ENCODE results near the gene PLLP.
A peak's percentile ranks its signal among the peaks of the same experiment; 100 is the strongest.

PLLP gene

DNA sequence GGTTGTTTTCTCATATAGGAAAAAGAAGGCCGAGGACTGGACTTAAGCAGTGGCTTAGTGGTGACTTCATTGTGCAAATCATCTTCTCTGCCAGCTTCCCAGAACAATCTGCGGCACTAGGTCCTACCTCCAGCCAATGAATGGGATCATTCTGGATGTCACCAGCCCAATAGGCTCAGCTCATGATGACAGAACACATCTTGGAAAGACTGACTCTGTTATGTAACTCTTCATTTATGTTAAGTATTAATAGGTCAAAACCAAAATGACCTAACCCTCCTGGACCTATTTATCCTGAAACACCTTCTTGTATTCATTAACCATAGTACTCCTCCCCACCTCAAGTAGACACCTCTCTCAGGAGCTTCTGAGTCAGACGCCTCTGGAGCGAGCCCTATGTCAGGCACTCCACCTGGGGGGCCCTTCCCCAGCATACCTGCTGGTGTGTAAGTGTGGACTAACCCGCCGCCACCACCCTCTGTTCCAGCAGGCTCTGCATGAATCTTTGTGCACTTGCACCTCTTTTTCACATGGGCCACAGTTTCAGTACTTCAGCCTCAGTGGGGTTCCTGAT is 32.2 kb downstream of the PLLP start:
- DNase-seq, result no peak

DNA sequence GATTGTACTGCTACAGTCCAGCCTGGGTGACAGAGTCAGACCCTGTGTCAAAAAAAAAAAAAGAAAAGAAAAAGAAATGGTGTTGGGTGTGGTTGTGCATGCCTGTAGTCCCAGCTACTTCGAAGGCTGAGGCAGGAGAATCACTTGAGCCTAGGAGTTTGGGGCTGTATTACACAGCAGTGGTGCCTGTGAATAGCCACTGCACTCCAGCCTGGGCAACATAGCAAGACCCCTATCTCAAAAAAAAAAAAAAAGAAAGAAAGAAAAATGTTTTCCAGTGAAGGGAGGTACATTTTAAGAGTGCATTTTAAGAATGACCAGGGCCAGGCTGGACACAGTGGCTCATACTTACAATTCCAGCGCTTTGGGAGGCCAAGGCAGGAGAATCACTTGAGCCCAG is 33.1 kb downstream of the PLLP start:
- DNase-seq, result no peak

DNA sequence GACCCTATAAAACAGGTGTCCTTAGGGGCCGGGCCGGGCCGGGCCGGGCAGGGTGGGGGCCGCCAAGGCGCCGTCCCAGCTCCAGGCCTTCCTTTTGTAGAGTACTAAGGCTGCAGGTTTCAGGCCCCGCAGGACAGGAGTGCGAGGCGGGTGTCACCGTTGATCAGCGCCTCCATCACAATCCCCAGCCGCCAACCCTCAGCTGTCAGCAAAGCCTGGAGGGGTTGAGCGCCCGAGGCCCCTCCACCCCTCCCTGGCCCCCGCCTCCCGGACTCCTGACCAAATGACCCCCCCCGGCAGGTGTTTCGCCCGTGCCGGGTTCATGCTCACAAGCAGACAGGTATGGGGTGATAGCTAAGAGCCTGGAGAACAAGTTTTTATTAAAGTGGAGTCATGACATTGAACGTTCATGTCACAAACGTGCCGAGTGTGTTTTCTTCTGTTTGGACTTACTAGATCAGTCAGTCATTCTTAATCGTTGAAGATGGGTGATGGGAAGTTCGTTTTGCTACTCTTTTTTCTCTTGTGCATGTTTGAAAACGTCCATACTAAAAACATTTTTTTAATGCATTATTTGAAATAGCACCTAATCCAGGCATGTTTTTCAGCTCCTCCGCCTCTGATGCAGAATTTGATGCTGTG is 38.9 kb downstream of the PLLP start:
- no peak for DNase-seq

DNA sequence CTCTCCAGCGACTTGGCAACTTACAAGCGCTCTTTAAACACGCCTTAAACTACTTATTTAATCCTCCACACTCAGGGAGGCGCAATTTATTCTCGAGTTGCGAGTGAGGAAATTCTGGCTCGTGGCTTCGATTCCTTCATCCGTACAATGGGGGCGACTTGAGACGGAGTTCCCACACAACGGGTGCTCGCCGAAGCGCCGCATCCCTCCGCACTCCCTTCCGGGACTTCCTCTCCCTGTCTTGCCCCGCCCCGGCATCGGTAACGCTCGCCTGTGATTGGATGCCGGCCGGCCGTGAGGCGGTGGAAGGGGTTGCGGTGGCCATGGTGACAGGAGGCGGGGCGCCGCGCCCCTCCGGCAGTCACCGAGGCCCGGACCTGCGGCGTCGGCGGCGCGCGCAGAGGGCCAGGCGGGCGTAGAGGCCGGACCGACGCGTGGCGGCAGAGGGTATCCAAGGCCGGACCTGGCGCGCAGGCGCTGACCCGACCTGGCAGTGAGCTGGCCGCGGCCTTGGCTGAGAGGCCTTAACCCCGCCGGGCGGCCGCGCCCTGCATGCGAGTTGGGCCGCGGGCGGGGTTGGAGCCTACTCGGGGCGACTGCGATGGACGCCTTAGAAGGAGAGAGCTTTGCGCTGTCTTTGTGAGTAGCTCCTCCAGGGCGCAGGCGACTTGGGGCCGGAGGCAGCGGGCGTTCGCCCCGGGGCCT is 39.6 kb downstream of the PLLP start, which contains the start of gene ARL2BP:
ARL2BP (plus strand) TSS at position 493 of the 705 bp plus-strand sequence; CDS start at position 602, 109 bp downstream.
- DNase-seq, result peak; percentile 97

DNA sequence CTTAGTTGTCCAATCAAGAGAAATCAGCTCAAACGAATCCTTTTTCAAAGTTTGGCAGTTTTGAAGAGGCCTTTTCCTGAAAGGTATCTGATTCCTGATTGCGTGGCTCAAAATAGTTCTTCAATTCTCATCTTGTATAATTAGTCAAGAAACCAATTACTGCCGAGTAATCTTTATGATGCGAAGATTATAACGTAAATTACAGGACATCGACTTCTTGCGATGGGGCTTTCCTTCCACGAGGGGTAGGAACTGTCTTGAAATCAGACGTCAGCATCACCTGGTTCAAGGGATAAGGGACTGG is 40.1 kb downstream of the PLLP start:
- DNase-seq, result no peak

DNA sequence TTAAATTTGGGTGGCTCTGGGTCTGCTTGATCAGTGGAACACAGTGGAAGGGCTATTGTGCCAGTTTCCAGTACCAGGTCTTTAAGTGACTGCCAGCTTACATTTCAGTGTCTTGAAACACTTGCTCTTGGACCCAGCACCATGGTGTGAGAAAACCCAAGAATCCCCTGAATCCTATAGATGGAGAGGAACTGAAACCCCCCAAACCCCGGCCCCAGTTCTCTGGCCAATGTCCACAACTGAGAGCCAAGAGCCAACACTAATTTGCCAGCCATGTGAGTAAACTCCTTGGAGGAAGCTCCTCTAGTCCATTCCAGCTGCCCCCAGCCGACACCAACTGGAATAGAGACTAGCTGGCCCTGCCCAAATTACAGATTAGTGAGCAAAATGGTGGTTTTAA is 41.8 kb downstream of the PLLP start:
- no peak for DNase-seq

DNA sequence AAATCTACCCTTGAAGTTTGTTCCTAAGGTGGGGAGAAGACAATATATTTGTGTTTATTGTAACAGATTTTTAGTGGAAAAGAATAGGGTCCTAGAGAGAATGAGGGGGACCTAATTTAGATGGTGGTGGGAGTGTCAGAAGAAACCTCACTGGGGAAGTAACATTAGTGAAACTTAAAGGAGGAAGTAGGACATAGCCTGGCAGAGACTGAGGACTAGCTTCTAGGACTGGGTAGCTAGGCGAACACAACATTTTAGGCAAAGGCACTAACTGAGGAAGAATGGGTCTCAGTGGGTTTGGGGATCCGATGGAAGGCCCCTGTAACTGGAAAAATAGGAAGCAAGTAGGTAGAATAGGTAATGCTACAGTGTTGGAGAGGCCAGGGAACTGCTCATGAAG is 43.6 kb downstream of the PLLP start:
- no peak for DNase-seq

DNA sequence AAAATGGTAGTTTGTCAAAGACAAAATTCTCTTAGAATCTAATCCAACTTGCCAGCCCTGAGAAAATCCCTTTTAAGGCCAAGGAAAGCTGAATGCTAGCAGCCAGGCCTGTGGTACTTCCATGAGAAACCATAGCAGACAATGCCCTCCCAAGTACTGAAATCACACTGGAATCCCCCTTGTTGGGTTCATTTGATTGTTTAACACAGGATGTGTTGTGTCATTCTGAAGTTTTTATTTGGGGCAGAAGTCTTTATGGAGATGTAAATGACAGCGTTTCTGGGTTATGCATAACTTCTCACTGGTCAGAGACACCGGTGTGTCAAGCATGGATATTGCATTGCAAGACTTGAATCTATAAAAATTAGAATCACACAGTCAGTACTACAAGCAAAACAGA is 45.4 kb downstream of the PLLP start:
- no peak for DNase-seq

DNA sequence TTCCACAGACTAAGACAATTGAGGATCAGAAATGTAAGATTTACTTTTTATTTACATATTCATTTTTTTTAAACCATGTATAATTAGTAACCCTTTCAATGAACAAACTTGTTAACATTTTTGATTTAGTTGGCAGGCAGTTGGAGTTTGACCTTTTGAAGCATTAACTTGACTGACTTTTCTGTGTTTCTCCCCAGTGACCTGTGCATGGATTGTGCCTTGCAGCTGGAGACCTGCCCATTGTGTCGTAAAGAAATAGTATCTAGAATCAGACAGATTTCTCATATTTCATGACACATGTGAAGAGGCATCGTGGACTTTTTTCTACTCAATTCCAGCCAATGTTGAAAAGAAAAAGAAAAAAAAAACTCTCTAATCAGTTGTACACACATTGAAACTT is 45.8 kb downstream of the PLLP start:
- DNase-seq, result no peak

DNA sequence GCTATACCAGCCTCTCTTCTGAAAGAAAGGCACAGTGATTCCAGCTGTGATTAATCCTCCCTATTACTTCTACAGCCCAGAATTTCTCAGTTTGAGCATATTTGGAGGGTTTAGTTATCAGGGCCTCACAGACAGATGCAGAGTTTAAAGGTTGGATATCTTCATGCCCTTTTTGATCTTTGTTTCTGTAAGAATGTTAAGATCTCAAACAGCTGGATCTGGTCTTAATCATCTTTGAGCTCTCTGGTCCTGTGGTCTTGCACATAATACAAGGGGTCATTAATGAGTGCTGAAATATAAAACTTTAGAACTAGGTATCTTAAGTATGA is 48.5 kb downstream of the PLLP start:
- no peak for DNase-seq

DNA sequence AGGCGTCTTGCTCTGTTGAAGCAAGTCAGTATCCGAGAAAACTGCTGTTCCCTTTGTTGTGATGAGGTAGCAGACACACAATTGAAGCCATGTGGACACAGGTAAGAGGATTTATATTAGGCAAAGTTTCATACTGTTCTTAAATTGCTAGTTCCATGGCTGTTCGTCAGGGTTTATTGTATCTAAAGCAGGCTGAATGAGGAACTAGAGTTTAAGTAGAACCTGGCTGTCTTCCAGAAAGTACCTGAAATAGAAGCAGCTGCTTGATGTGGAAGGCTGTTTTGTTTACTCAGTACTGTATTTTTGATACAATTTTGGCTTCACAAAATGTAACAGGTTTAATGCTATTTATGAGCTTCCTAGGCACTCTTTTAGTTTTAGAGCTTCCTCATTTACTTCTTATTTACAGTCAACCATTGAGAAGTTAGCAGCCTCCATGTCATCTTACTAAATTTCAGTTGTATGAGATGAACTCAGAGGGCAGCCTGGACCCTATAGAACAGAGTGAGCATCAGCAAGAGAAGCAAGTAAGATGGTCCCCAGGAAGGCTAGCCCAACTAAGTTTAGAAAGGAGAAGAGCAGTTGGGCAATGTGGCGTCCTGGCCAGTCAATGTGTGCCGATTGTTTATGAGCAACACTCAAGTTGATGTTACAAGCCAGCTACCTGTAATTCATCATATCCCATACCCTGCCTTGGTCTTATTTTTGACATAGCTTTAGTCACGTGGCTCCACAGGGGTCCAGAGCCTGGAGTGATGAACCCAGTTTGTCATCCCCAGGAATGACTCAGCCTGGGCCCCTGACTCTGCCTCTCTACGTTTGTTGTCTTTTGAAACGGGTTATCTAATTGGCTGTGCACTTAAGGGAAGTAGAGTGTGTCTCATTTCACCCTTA is 49.1 kb downstream of the PLLP start:
- DNase-seq, result no peak

DNA sequence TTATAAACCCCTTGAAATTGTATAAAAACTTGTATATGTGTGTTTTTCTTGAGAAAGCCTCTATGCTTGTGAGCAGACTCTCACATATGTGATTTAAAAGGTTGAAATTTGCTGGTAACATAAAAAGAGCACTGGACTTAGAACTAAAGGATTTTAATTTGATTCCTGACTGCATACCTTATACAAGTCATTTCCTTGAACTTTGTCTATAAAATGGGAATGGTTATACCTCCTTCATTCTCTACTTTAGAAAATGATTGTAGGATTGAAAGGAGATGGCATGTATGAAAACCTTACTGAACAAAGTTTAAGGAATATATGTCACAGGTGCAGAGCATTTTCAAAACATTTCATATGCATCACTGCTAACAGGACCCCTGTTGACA is 49.8 kb downstream of the PLLP start:
- DNase-seq, result no peak

DNA sequence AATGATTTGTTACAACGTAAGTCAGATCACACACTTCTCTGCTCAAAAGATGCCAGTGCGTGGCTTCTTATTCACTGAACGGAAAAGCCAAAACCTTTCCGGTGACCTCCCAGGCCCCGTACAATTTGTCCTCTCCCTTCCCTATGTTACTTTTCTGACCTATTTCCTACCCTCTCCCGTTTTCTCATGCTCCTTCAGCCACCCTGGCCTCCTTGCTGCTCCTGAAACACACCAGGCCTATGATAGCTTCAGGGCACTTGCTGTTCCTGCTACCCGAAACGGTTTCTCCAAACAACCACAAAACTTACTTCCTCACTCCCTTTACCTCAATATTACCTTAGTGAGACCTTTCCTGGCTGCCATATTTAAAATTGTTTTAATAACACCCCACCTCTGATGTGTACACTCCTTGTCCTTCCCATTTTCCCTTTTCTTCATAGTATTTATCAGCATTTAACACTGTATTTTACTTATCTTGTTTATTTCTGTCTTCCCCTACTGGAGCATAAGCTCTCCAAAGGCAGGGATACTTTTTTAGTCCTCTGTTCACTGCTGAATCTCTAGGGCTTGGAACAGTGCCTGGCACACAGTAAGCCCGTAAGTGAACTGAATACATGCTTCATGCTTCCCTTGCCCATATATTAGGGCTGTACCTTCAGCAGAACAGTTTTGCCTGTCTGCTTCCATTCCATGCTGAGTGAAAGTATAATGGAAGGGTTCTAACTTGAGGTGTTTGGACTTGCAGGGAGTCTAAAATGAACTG is 50.3 kb downstream of the PLLP start:
- no peak for DNase-seq

DNA sequence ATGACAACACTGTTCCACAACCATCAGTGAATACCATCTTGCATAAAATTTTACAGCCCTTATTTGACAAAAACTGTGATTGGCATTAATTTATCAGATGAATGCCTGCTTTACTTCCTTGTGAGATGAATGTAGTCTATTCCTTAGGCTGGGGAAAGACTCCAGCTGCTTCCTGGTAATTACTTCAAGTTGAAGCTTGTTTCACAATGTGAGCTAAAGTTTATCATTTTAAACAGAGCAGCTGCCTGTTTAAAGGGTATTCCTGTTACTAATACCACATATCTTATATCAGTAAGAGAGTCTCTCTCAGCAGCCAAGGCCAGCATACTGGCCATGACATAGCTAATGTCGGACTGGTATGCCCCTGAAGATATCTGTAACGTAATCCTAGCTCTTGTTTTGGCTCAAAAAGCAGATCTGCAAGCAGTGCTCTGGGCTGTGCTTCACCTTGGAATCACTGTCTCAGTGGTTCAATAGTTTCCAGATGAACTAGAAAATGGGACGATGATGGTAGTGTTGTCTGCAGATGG is 52.6 kb downstream of the PLLP start:
- no peak for DNase-seq

DNA sequence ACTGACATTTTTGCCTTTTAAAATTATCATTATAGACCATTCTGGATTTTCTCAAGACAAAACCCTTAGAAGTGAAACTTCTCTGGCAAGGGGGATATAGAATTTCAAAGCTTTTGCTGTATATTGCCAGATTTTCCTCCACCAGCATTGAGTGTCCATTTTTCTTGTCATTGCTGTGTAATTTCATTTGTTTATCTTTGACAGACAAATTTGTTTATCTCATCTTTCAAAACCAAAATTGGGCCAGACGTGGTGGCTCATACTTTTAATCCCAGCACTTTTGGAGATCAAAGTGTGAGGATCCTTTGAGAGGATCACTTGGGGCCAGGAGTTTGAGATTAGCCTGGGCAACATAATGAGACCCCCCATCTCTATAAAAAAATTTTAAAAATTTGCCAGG is 55.4 kb downstream of the PLLP start:
- DNase-seq, result no peak

DNA sequence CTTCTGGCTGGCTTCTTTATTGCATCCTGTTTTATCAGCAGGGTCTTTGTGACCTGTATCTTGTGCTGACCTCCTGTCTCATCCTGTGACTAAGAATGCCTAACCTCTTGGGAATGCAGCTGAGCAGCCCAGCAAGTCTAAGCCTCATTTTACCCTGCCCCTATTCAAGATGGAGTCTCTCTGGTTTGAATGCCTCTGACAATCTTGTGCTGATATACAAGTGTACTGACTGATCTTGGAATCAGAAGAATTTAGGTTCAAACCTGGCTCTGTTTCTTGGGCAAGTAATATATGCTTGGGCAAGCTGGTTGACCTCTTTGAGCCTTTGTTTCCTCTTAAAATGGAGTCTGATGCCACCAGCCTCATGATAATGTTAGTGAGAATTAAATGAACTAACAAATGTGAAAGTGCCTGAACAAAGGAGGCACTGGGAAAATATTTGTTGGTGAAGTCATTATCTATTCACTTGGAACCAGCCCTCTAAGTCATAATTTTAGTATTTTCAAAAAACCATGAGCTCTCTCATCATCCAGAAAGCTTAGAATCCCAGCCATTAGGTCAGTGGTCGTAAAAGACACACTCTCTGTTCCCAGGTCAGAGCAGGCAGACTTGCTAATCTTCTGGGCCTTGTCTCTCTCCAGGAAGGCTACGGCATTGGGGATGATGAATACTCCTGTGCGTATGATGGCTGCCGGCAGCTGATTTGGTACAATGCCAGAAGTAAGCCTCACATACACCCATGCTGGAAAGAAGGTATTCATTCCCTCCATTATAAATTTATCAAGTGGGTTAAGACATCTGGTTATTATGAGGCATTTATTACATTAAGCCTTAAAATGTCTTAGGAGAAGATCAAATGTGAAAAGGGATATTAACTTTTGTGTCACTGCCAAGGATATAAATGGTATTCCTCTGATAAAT is 57.5 kb downstream of the PLLP start:
- no peak for DNase-seq

DNA sequence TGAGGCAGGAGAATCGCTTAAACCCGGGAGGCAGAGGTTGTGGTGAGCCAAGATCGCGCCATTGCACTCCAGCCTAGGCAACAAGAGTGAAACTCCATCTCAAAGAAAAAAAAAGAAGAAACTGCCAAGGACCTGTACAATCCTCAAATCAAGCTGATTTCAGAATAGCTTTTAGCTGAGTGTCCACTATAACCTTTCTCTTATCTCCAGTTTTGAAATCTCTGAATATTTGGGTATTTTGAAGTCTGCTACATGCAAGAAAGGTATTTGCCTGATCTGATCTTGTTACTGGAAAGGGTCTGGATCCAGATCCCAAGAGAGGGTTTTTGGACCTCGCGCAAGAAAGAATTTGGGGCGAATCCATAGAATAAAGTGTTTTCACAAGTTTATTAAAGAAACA is 58.5 kb downstream of the PLLP start:
- no peak for DNase-seq

DNA sequence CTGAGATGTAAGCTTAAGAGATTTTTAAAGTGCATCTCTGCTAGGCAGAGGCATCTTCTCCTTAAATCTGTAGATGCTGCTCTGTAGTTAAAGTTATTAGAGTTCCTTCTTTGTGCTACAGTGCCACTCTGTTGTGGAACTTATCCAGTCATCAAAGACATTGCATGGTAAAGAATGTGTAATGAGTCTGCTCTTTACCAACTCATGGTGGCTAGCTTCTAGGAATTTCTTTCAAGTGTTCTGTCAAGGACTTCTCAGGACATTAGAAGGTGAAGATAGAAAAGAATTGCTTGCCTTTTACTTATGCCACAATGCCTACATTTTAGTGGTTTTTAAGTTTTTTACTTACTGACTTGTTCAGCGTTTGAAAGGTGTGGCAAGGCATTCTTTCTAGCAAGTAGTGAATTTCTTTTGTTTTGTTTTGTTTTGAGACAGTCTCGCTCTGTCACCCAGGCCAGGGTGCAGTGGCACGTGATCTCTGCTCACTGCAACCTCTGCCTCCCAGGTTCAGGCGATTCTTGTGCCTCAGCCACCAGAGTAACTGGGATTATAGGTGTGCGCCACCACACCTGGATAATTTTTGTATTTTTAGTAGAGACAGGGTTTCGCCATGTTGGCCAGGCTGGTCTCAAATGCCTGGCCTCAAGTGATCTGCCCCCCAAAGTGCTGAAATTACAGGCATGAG is 59.7 kb downstream of the PLLP start:
- no peak for DNase-seq

DNA sequence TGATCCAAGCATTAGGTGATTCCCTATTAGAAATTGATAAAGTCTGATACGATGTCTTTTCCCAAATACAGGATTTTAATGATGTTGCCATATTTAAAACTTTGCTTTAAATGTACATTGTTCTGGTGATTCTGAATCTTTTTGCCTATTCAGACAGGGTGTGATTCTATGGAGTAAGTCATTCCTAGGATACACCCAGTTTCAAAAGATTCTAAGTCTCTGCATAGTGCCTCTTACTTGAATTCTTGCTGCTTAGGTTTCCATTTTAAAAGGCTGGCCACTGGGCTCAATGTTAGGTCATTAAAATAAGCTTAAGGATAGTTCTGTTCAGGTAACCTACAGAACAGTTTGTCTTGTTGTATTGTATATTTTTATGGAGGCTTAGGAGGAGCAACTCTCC is 61.4 kb downstream of the PLLP start:
- no peak for DNase-seq

DNA sequence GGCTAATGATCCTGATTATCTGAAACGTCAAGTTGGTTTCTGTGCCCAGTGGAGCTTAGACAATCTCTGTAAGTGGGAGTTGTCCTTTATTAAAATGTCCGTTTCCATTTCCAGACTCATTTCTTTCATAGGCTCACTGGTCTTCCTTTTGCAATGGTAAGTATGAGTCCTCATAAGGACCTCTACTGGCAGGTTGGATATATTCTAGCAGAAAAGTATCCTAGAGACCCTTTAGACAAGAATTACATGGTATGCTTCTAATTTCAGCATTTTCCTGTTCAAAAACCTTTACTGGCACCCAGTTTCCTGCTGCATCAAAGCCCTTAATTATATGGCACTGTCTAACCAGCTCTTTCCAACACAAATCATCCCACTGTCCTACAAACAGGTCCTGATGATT is 67.5 kb downstream of the PLLP start:
- no peak for DNase-seq

DNA sequence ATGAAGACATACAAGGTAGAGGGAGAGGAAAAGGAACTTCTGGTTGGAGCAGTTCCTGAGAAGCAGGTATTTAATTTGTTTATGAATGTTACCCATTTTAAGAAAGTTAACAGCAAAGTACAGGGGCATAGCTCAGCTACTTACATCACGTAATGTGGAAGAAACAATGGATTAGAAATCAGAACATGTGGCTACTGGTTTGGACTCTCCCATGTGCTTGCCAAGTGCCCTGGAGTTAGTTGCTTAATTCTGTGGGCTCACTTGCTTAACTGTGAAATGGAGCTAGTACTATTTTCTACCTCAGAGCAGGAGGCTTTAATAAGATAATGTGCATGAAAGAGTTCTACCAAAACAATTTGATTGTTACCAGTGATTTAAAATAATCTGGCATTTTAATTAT is 71.0 kb downstream of the PLLP start:
- no peak for DNase-seq
